Kidney capillary endothelial cell (primary cell): ENCODE measurements around the gene ACOXL.
"Not testable (repeated sequence)": the region's sequence is repeated elsewhere in the genome, so short reads cannot be mapped to it uniquely, and the experiment has no call there.

ENCODE experiments used
- DNase-seq: peaks from one replicate; pipeline ENCODE4 v3.0.0-alpha.2; 2018; ENCODE audit warnings: low spot score

The ACOXL gene

GRCh38 chr2:110927526-110927925 lies 195.2 kb downstream of the ACOXL start:
- no peak for DNase-seq

GRCh38 chr2:110929528-110929927 lies 197.2 kb downstream of the ACOXL start:
- DNase-seq = no peak

DNA sequence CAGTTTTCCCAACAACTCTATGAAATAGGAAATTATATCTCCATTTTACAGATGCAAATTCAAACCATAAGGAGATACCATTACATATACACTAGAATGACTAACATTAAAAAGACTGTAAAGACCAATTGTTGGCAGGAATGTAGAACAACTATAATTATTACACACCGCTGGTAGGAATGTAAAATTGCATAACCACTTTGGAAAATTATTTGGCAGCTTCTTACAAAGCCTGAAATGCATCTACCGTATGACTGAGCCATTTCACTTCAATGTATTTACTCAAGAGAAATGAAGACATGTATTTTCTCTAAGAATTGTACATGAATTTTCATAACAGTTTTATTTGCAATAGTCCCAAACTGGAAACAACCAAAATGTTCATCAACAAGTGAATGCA lies 199.3 kb downstream of the ACOXL start:
- no peak for DNase-seq

GRCh38 chr2:110933420-110933819 lies 201.0 kb downstream of the ACOXL start:
- DNase-seq = no peak

DNA sequence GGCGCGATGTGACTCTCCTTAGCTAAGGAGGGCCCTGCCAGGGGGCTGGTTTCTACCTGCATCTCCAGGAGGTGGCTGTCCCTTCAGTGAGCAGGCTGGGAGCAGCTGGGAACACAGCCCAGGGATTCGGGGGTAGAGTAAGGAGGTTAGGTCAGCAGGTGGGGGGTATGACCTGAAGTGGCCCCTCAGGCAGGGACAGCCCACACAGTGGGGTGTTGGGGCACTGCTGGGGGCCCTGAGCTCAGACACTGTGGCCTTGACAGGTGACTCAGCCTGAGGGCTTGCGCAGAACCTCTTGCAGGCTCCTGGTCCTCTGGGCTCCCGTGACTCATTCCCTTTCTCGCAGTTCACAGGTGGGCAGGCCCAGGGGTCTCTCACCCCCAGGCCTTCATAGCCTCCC lies 202.6 kb downstream of the ACOXL start:
- DNase-seq = no peak

- DNase-seq = no peak
These were observed 208.1 kb downstream of the ACOXL start for GRCh38 chr2:110940376-110940910.

DNA sequence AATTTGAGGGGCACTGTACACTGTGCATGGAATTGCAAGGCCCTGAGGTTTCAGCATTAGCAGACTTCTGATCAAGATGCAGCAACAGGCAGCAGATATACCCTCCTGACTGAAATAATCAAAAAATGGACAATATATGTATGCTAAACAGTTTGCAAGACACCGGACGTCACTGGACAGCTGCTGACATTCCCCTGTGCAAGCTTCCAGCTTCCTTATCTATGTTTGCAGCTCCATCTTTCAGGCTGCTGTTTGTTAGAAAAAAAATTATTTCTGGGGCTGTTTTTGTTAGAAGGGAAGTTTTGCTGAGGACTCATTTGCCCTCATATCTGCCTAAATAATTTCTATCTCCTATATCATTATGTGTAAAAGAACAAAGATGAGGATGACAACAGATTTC lies 208.9 kb downstream of the ACOXL start:
- no peak for DNase-seq

GRCh38 chr2:110943070-110943634 lies 210.8 kb downstream of the ACOXL start:
- DNase-seq = no peak

DNA sequence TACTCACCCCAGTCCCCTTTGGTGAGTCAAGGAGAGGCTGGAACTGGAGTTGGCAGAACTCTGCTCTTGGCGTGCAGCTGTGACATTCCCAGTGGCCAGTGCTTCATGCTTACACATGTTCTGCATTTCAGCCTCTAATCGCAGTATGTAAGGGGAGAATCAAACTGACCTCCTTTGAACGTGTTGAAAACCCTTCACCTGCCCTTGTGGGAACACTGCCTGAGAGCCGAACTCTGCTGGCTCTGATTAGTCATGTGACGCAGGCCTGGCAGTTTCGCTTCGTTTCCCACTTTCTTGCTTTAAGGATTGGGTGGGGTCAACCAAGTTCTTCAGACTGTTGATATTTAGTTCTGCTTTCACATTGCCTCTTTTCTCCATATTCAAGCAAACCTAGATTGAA lies 214.5 kb downstream of the ACOXL start:
- no peak for DNase-seq

- no peak for DNase-seq
These were observed 215.8 kb downstream of the ACOXL start for GRCh38 chr2:110948027-110948674.

- no peak for DNase-seq
These were observed 217.9 kb downstream of the ACOXL start for GRCh38 chr2:110950281-110950680.

DNA sequence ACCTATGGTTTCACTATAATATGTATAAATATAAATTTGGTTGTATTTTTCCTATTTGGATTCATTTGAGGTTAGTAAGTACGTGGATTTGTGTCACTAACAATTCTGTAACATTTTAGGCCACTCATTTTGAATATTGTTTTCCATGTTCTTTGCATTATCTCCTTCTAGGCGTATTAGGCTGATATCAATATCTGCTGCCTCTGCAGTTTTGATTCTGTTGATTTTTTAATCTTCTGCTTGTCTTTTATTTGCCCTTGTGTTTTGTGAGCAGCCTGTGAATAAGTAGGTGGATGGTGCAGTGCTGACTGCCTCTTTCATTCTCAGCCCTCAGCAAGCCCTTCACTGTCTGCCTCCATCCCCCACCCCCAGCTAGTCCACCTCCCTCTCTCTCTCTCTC lies 222.7 kb downstream of the ACOXL start:
- no peak for DNase-seq

- DNase-seq = no peak
These were observed 223.2 kb downstream of the ACOXL start for GRCh38 chr2:110955556-110955955.

GRCh38 chr2:110957293-110957692 lies 224.9 kb downstream of the ACOXL start:
- DNase-seq = no peak

DNA sequence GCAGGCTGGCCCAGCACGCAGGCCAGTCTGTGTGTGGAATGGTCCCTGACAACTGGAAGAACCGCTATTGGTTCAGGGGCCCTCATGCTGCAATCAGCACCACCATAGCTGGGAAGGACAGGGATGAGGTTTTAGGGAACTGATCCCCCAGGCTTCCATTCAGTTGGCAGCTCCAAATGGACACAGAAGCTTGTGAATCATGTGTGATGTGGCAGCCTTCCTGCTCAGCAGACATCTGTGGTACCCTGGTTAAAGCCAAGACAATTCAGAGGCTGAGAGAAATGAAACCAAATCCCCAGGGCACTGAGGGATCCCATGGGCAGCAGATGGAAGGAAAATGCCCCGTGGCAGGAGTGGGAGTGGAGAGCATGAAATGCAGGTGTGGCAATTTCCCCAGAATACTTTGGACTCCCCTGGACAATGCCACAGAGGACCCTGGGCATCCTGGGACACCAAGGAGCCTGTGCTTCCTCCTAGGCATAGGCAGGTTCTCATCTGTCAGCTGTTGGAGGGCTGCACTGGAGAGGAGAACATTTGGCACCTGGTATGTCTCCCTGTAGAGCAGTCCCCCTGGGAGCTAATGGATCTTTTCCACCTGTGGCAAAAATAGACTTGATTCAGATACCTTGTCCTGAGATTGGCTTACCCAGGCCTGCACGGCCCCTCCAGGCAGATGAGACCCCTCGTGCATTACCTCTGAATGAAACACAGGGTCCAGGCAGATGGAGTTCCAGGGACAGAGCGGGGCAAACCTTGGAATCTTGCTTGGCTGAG lies 226.2 kb downstream of the ACOXL start:
- no peak for DNase-seq

- no peak for DNase-seq
These were observed 226.8 kb downstream of the ACOXL start for GRCh38 chr2:110959198-110959597.

DNA sequence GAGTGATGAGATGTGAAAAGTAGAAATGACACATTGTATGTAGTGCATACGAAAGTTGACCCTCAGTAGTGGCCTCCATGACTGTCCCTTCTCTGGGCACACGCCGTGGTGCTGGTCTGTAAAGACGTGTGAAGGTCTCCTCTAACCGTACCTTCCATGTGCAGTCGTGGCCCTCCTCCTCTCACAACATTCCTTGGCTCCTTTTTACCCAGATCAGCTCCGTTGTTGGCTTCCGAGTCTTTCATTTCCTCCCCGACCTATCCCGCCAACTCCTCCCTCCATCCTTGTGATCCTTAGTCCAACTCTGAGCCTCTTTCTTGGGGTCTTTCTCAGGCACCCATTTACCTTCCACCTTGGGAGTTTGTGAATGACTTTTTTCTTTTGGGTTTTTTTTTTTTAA lies 227.9 kb downstream of the ACOXL start:
- DNase-seq = no peak

GRCh38 chr2:110960954-110961353 lies 228.6 kb downstream of the ACOXL start:
- DNase-seq = no peak

DNA sequence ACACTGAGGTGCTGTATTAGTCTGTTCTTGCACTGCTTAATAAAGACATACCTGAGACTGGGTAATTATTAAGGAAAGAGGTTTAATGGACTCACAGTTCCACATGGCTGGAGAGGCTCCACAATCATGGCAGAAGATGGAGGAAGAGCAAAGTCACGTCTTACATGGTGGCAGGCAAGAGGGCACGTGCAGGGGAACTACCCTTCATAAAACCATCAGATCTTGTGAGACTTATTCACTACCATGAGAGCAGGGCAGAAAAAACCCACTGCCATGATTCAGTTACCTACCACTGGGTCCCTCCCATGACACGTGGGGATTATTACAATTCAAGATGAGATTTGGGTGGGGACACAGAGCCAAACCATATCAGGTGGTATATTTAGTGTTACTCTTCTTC lies 229.3 kb downstream of the ACOXL start:
- DNase-seq = not testable (repeated sequence)

- DNase-seq = no peak
These were observed 237.3 kb downstream of the ACOXL start for GRCh38 chr2:110969696-110970095.

DNA sequence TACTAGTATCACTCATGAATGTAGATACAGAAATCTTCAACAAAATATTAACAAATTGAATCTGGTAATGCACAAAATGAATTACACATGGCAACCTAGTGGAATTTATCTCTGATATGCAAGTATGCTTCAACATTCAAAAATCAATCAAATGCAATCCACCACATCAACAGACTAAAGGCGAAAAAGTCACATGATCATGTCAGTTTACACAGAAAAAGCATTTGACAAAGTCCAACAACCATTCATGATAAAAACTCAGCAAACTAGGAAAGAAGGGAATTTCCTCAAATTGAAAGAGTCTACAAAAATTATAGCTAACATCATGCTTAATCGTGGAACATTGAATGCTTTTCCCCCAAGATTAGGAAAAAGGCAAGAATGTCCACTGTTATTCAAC lies 237.8 kb downstream of the ACOXL start:
- no peak for DNase-seq

GRCh38 chr2:110971811-110972210 lies 239.4 kb downstream of the ACOXL start:
- DNase-seq = no peak

DNA sequence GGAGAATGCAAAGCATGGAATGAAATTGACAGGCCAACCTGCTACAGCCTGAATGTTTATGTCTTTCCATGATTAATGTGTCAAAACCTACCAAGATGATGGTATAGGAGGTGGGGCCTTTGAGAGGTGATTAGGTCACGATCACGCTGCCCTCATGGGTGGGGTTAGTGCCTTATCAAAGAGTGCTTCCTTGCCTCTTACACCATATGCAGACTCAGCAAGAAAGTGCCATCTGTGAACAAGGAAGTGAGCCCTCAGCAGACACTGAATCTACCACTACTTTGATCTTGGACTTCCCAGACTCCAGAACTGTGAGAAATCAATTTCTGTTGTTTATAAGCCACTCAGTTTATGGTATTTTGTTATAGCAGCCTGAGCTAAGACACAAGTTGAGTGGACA lies 240.9 kb downstream of the ACOXL start:
- no peak for DNase-seq
